NK-92 treated with Interleukin-12 subunit alpha and Interleukin-12 subunit beta, amount 100 ng/mL, for 24 hours (cell line): ENCODE results near the gene ST6GALNAC4.

Source experiments
- DNase-seq: peaks from one replicate; lab custom pipeline; 2025; lab: John Stamatoyannopoulos, UW

Gene ST6GALNAC4

DNA sequence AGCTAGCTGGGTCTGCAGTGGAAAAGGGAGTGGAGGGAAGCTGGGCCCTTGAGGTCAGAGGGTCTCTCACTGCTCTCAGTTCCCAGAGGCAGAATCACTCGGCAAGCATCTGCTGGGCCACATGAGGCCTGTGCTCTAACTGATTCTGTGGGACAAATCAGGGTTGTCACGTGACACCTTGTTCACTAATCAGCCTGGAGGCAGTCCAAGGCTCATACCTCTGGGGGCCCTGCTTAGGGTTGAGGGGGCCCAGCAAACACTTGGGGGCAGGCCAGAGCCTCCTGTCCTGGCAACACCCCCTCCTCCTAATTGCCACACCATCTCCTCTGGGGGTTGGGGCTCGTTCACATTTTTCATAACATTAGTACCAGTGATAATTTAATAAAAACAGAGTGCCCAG, 29.9 kb upstream of the ST6GALNAC4 start:
- no peak for DNase-seq

DNA sequence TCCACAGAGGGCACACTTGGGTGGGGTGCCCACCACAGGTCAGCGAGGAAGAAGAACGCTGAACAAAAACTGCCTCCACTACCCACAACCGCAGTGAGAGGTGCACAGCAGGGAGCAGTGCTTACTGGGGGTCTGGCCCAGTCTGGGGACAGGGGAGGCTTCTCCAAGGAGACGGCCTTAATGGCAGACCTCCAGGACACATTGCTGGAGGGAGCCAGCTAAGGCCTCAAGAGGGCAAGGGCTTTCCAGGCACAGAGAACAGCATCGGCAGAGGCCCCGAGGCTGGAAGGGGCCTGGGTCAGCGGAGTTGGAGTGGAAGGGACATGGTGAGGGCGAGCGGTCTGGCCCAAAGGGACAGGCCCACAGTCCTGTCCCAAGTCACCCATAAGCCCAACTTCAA, 29.1 kb upstream of the ST6GALNAC4 start:
- no peak for DNase-seq

DNA sequence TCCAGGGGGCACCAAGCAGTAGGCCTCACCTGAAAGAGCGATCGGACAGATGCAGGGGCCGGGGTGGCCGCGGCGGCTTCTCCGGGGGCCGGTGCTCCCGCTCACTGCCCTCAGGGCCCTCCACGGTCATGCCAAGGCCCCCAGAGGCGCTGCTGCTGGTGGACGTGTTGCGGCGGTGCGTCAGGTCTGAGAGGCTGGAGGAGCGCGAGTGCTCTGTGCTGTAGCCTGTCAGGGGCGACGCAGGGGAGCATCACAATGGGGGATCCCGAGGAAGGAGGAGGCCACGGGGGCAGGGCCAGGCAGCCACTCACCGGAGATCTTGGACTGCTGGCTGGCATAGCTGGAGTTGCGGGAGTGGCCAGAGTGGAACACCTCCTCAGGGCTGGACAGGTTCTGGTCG, 28.5 kb upstream of the ST6GALNAC4 start:
- DNase-seq = no peak

DNA sequence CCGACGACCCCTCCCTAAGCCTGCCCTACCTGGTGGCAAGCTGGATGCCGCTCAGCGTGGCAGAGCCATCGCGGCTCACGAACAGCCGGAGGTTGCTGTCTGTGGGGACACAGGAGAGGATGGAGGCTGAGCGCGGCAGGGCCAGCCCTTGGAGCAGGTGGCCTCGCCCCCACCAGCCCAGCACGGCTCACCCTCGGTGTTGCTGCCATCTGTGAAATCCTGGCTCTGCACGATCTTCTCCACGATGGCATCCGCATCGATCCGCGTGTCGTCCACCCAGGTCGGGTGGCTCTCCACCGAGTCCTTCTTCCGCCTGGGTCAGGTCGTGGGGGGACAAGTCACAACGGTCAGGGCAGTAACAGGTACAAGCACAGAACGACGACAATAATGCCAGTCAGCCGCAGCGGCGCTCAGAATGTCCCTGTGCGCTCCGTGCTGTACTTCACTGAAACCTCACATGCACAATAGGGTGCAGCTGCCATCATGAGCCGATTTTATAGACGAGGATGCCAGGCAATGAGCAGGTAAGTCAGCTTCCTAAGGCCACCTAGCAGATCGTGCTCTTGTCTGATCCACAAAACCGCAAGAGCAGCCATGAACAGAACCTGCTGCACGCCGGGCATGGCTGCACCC, 27.9 kb upstream of the ST6GALNAC4 start:
- no peak for DNase-seq

DNA sequence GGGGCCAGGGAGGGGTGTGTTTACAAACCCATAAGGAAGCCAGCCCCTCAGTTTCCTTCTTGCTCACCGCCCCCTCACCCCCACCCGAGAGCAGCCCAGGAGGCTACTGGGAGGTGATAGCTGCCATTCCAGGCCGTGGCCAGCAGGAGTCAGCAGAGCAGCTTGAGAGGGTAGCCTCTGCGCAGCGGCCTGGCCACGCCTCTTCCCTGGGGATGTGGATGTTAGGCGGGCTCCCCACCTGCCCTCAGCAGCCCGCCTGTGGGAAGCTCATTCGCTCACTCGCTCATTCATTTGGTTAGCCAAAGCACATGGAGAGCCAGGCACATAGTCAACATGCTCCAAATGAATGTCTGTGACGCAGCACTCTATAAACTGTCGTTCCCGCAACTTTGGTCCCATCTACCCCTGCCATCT, 26.9 kb upstream of the ST6GALNAC4 start:
- peak; percentile 31 for DNase-seq

DNA sequence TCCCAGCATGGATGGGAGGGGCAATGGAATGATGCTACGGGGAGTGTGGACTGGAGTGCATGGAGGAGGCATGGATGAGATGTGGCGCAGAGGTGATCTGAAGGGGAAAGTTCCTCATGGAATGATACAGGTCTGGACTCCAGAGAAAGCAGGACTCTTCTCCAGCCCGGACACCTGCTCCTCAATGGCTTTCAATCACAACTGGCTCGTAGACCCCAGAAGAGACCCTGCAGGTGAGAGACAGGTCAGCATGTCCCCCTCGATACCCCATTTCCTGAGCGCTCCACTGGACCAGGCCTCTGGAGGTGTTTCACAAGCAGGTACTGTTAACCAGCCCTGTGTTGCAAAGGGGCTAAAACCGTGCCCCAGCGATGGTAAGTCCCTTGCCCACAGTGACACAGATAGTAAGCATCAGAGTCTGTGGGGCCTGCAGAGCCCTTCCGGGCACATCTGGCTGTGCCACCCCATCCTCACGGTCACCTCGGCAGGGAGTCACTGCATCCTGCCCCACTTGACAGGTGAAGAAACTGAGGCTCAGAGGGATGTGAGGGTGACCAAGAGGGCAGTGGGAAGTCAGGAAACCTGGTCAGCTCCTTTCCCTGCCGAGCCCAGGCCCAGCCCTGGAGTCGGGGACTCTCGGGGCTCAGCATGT, 26.3 kb upstream of the ST6GALNAC4 start:
- DNase-seq = no peak

DNA sequence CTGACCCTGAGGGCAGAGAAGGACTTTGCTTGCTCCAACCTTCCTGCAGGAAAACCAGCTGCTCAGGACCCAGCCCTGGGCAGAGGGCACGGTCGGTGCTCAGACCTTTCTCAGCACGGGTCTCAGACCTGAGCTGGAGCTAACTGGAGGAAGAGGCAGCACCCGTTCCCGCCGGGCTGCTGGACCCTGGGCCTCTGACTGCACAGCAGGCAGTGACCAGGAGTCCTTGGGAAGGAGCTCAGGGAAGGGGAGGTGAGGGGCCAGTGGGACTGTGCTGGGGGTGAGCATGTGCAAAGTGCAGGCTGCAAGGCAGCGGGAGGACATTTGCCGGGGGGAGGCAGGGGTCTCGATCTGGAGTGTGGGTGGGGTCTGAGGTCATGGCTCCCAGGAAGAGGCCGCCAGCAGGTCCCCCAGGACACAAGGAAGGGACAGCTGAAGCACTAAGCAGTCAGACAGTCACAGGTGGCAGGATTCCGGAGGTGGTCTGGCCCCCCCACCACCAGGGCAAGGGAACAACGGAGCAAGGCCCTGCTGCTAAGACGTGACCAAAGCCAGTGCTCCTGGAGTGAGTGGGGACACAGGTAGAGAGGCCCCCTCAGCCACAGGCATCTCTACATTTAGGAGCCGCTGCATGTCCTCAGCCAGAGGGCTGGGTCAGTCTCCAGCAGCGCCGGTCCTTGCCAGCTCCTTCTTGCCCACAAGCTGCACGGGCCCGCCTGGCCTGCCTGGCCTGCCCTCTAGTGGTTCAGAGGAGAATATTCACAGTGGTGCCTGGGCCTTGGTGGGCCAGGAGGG, 25.6 kb upstream of the ST6GALNAC4 start:
- peak; percentile 37 for DNase-seq

DNA sequence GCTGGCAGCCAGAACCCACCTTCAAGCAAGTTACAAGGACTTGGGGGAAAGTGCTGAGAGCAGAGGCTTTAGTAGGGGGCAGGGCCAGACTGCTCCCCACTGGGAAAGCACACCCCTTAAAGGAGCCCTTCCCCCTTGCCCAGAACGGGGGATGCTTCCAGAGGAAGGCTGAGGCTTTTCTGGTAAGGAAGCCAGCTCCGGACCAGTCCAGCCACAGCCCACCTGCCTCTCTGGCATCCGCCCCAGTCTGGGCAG, 25.0 kb upstream of the ST6GALNAC4 start:
- no peak for DNase-seq

DNA sequence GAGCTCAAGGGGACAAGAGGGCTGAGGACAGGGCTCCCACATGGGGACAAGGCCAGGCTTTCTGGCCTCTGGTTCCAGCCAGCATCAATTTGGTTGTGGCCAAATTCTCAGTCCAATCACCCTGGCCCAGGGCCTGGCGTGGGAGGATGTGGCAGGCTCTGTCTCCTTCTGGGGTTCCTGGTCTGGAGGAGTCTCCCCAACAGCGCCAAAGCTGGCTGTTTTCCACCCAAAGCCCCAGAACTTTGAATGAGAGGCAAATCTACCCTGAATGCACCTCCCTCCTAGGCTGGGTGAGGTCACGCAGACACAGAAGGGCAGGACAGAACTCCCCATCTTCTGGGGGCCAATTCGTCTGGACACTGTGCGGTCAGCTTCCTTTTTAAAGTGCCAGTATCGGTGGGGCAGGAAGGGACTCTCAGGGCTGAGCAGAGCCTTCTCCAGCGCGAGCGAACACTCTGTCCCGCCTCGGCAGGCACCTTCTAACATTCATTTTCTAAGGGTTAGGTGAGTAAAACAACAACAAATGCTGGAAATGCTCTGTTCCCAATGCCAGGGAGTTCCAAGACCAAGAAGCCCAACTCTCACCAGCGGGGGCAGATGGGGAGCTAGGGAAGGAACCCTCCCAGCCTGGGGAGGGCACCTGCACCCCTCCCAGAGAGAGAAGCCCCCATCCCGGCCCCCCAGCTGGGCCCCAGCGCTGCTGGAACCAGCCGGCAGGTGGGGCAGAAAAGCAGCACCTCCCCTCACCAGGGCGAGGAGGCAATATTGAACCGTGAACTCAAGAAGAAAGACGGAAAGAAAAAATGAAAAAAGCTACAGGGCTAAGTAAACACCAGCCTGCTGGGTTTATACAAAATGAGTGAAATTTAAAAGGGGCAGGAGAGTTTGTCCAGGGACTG, 24.5 kb upstream of the ST6GALNAC4 start:
- no peak for DNase-seq

DNA sequence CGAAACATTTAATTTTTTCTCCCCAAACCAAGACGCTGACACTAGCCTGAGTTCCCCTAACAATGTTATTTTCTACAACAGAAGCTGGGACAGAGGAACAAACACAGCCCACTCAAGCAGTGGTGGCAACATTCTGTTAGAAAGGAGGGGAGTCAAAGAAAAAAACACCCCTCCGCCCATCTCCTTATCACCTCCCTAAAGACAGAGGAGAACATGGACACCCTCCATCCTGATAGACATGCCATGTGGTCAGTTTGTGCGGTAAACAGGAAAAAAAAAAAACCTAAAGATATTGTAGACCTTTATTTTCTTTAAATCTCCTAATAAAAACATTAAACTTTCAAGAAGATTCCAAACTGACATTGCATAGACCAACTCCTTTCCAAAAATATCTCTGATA, 23.8 kb upstream of the ST6GALNAC4 start:
- no peak for DNase-seq

DNA sequence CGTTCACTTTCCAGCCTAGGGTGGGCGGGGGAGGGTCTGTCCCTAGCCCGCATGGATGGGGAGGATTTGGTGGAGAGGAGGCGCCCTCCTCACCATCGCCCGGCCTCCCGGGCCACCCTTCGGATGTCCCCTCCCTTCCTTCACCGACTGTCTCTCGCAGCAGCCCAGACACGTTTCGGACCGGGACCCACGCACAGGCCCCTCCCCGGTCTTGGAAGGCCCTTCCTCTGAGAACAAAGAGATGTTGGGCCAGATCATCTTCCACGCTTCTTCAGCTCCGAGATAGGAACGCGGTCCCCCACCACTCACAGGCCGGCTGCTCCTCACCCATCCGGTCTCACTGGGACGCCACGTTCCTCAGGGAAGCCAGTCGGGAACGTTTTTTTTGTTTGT, 21.5 kb upstream of the ST6GALNAC4 start:
- no peak for DNase-seq

DNA sequence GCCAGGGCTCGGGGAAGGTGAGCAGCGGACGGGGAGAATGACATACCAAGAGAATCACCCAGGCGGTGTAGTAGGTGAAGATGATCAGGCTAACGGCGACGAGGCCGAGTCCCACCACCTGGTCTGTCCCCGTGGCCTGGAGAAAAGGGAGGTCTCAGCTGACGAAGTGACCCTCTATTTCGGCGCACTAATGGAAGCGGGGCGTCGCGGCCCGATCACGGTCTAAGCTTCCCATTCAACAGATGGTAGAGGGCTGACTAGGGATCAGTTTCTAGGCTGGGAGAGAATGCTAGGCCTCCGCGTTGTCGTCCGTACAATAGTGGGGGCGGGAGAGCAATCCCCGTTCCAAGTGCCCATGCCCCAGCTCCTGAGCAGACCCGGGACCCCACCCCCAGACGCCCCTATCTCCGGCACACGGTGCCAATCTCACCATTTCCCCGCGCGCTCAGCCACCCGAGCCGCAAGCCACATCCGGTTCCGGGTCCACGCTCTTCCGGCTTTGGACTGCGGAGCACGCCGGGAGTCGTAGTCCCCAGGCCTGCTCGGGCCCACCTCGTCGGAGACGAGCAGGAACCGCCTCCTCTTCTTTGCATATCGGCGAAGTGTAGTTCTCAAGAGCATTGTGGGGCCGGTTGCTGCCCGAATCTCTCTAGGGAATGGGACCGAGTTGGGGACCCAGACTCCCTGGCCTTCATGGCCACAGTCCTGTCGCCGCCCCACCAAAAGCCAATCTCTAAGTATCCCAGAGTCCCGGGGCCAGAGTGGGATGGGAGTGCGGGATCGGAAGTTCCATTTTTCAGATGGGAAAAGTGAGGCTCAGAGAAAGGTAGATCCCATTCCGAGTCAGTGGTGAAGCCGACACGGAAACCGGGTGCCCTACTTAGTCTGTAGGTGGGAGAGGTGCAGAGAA, 20.8 kb upstream of the ST6GALNAC4 start, which contains the start of gene DPM2:
TSS of gene DPM2 (minus strand) at position 467 of the 910 bp plus-strand sequence. CDS start at position 433, 34 bp downstream.
- DNase-seq = peak; percentile 68

DNA sequence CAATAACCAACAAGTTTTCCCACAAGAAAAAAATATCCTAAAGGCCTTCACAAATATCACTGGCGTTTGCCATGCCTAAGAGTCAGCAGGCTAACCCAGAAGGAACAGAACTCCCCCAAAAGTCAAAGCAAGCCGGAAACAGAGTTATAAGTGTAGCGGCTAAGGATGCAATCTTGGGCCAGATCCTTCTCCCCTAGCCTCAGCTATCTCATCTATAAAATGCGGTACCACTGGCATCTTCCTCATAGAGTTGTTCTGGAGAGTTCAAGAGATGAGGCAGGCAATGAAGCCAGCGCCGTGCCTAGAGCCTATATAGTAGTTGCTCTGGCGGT, 20.2 kb upstream of the ST6GALNAC4 start:
- no peak for DNase-seq

DNA sequence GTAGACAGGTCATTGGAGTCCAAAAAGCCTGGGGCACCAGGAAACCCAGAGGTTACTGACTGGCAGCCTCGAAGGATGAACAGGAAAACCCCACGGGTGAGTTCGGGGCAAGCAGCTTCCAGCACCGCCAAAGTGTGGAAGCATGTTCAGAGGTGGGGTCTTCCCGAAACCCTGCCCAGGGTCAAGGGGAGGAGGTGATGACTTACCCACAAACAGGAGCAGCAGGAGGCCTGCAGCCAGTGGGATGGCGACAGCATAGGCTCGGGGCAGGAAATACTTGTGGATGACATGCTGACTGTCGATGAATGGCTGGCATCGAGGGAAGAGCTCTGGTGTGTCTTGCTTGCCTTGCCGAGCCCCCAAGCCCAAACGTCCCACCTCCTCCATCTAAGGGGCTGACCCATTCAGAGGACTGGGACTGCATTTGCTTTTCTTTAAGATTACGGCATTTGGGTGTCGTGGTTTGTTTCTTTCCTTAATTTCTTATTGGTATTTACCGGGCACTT, 19.6 kb upstream of the ST6GALNAC4 start:
- DNase-seq = no peak

DNA sequence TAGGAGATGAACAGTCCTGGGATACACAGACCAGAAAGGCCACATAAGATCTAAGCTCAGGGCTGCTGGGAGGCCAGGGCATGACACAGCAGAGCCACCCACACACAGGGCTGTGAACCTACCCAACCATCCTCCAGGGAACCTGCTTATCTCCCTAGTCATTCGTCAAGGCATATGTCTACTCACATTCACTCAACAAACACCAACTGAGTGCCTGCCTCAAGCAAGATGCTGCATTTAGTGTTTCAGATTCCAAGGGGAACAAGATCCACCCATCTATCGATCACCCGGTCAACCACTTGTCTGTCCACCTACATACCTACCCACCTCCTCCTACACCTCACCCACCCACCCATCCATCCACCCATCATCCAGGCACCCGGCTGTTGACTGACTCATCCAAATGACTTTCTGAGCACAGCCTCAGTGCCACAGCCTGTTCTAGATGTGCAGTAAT, 19.0 kb upstream of the ST6GALNAC4 start:
- no peak for DNase-seq

DNA sequence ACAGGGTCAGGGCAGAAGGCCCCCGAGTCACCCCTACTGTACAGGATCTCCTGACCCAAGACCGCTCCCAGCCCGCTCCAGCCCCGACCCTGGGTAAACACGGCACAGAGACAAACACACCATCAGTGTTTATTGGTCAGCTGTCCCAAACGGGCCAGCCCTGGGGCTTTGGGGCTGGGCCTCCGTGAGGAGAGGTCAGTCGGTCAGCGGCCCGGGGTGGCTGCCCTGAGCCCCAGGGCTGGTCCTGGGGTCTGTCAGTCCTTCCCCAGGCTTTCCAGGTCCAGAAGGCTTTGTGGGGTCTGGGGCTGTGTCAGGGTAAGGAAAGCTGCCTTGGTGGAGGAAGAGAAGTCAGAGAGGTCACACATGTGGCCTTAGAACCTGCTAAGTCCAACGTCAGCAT, 18.1 kb upstream of the ST6GALNAC4 start:
- DNase-seq = no peak

DNA sequence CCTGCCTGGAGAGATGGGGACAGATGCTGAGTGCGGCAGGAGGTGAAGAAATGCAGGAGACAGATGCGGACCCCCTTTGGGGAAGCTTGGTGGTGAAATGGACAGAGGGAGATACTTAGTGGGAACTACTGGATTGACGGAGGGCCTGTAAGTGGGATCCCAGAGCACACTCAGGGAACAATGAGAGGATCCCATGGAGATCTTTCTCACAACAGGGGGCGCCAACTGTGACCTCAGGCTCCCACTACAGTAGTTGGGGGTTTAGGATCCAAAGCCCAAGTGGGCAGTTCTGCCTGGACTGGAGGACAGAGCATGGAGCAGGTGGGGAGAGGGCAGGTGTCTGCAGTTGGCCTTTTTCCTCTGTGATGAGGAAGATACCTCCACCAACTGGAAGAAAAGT, 17.4 kb upstream of the ST6GALNAC4 start:
- no peak for DNase-seq

DNA sequence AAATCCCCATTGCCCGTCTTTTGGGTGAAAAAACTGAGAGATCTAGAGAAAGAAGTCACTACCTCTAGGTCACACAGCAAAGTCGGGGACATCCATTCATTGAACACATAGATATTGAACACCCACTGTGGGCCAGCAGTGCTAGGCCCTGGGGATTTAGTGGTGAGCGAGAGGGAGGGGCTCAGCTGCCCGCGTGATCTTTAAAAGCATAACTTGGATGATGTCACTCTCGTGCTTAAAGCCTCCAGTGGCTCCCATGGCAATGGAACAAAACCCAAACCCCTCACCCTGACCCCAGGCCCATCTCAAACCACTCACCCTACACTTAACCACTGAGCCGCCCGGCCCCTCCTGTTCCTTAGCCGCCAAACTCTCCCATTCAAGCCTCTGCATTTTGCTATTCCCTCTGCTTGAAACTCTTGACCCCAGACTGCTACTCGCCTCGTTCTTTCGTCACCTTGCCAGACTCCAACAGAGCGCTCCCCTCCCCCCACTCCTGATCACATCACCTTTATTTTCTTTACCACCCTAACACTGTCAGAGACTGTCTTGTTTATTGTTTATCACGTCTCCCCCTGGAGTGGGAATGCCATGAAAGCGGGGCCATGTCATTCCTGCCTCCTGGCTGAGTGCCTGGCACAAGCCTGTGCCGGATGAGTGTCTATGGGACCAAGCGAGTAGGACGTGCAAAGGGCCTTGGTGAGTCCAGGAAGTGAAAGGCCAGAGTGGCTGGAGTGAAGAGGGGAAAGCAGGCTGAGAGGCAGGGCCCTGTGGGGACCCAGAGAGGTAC, 14.4 kb upstream of the ST6GALNAC4 start:
- no peak for DNase-seq

DNA sequence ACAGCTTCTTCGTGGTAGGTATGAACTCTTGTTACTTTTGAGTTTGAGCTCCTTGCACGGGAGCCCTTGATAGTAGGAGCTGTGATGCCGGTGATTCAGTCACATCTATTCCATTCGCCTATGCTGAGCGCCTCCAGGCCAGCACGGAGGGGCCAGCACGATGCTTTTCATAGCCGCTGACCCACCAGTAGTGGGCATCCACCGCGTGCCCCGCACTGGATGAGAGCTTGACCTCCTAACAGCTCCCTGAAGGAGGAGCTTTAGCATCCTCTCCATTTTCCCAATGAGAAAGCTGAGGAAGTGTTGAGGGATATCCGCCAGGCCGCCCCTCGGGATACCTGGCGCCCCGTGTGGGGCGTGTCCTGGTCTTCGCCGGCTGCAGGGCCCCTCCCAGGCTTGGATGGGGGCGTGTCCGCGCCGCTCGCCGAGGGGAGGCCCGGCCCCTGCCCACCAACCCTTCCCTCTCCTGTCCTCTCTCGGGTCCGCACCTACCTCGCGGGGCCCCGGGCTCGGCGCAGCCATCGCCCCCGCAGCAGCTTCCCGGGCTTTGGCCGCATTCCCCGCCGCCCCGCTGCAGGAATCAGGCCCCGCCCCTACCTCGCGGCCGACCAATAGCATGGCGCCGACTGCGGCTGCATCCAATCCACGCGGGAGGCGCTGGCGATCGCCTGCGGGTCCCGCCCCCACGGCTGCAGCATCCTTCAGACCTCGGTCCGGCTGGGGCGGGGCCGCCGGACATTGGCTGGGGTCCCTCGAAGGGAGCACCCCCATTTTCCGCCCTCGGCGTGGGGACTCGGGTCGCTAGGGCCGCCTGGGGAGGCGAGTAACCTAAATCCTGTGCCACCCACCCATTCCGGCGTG, 13.6 kb upstream of the ST6GALNAC4 start, which contains the start of gene PIP5KL1:
TSS of gene PIP5KL1 (minus strand) at position 547 of the 861 bp plus-strand sequence. CDS start at position 522, 25 bp downstream.
- DNase-seq = peak; percentile 30
